Measurements from ENCODE around the gene MYH4. TPM values are rescaled to one million over a fixed set of nuclear protein-coding genes. Genes with fewer than 3 reads are reported as not detected.

Gene MYH4
- total and polyA plus RNA-seq, 2 of the 4 experiments (the other 2 are of a cell fraction): not detected

DNA sequence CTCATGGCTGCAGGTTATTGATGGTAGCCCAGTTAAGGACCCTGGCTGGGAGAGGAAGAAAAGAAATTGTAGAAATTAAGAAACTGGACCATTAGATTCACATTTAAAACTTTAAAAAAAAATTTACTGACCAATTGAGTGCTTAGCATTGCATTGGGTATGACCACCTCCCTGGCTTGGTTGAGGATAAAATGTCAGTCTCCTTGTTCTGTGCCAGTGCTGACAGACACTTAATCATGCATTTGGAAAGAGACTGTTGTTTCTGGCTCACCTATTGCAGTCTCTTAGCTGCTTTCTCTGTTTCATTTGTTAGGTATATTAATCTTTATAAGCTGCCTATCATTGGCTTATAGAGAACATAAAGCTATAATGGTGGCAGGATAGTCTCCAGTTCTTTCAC is 47.3 kb upstream of the MYH4 start:
- H2BK120ac ChIP-seq (ENCODE audit: low read depth, low read length): no peak overlapping the region
- in situ Hi-C loops (cut with MboI; ENCODE audit: low sequenced_read_pairs): no loop called here
- H3K9me3 ChIP-seq (ENCODE audit: control insufficient read depth, insufficient read depth, low read length): no peaks in the 10 kb centered on the region
- no peak overlapping the region for H3K14ac ChIP-seq (replicated peaks; ENCODE audit: low read depth, low read length)
- no peak overlapping the region for H2AK9ac ChIP-seq (replicated peaks; ENCODE audit: low read depth, low read length, poor library complexity)
- ChIA-PET POLR2A (ENCODE audit: unreplicated experiment) (no interaction called here), CTCF (no interaction called here)
- H3K56ac ChIP-seq (ENCODE audit: extremely low read depth, insufficient read depth, low read length): no peak overlapping the region
- no peaks in the 10 kb centered on the region for H3K9me1 ChIP-seq (ENCODE audit: insufficient read depth, low read length)
- H3K79me1 ChIP-seq (ENCODE audit: low read depth in 1 of 2, low read length in 2 of 2): no peaks in the 10 kb centered on the region
- H4K8ac ChIP-seq (ENCODE audit: low read depth in 2 of 2, low read length in 2 of 2): no peak overlapping the region
- H3K9ac ChIP-seq (ENCODE audit: low read depth, low read length): no peak overlapping the region
- H4K91ac ChIP-seq (ENCODE audit: insufficient read depth, low read depth, low read length): no peak overlapping the region
- TF ChIP-seq CEBPB (IDR thresholded peaks at IDR 0.05; ENCODE audit: low read depth, low read length) (no peak), RCOR1 (IDR thresholded peaks at IDR 0.05; ENCODE audit: insufficient replicate concordance, low read length) (no peak), SMC3 (IDR thresholded peaks at IDR 0.05; ENCODE audit: low read depth, low read length) (no peak), NFE2L2 (IDR thresholded peaks at IDR 0.05; ENCODE audit: low read depth, low read length) (no peak), RFX5 (IDR thresholded peaks at IDR 0.05; ENCODE audit: low read depth, low read length) (no peak), MXI1 (IDR thresholded peaks at IDR 0.05; ENCODE audit: borderline replicate concordance, low read depth, low read length) (no peak), MAZ (IDR thresholded peaks at IDR 0.05; ENCODE audit: borderline replicate concordance, low read depth, low read length) (no peak)
- DNase-seq: no peak
- H2AK5ac ChIP-seq (ENCODE audit: low read depth, low read length): no peak overlapping the region
- H2BK5ac ChIP-seq (ENCODE audit: low read depth, low read length, poor library complexity, severe bottlenecking): no peak overlapping the region
- H2BK20ac ChIP-seq (ENCODE audit: low read depth, low read length): no peak overlapping the region
- no peak overlapping the region for H3K4ac ChIP-seq (ENCODE audit: low read depth, low read length)
- H3K4me2 ChIP-seq (ENCODE audit: low read depth, low read length): no peak overlapping the region
- H3K27ac ChIP-seq (ENCODE audit: insufficient read depth, low read length): no peak overlapping the region
- H3K27me3 ChIP-seq (ENCODE audit: control insufficient read depth, insufficient read depth, low read length): no peaks in the 10 kb centered on the region
- dilution Hi-C loops (cut with HindIII; ENCODE audit: low sequenced_read_pairs, unreplicated experiment): no loop called here
- BruUV-seq (replicated peaks): no TSS peak
- H4K20me1 ChIP-seq (ENCODE audit: insufficient read depth, low read length): no peaks in the 10 kb centered on the region
- H3K4me3 ChIP-seq (ENCODE audit: insufficient read depth, low read depth, low read length): no peak overlapping the region
- H3K23ac ChIP-seq (ENCODE audit: low read depth, low read length): no peak overlapping the region
- H2AFZ ChIP-seq (replicated peaks; ENCODE audit: low read length, poor library complexity): no peak overlapping the region
- no peak overlapping the region for H4K5ac ChIP-seq (ENCODE audit: low read depth, low read length)
- no peaks in the 10 kb centered on the region for H3K36me3 ChIP-seq (ENCODE audit: control insufficient read depth, insufficient read depth, low read length)
- H2BK15ac ChIP-seq (ENCODE audit: low read depth, low read length): no peak overlapping the region
- ATAC-seq (ENCODE audit: low read depth): no peak
- H3K4me1 ChIP-seq (ENCODE audit: control insufficient read depth, insufficient read depth, low read length): no peaks in the 10 kb centered on the region
- intact Hi-C loops (cut with micrococcal nuclease): no loop called here
- no peak overlapping the region for H3K18ac ChIP-seq (ENCODE audit: low read depth, low read length)
